Upper lobe of left lung (tissue), 6 donors: ENCODE data around the gene QPCTL. TPM values are rescaled to one million over a fixed set of nuclear protein-coding genes. Genes with fewer than 3 reads are reported as not detected.

Source experiments
- ATAC-seq, 2 donors: fragments of 200-7000 bp; cut with Tn5 transposase; one replicate each; pipeline ENCODE4 v1.9.1; 2022; ENCODE audit warnings: mild to moderate bottlenecking in 2 of 2, moderate library complexity in 2 of 2; ENCODE audit not compliant: low FRiP score in 2 of 2
- DNase-seq, 2 donors: peaks; one replicate each; pipeline ENCODE4 v3.0.0-alpha.2; 2019 to 2020
- H3K27ac ChIP-seq, 4 donors: fragments of 200-600 bp; sonication (generic); one replicate each; pipeline ENCODE4 v1.5.1; 2016 to 2019
- H3K27me3 ChIP-seq, 4 donors: fragments of 200-600 bp; sonication (generic); one replicate each; pipeline ENCODE4 v1.5.1; 2017 to 2019
- H3K36me3 ChIP-seq, 4 donors: fragments of 200-600 bp; sonication (generic); one replicate each; pipeline ENCODE4 v1.5.1; 2016 to 2019
- H3K4me1 ChIP-seq, 4 donors: fragments of 200-600 bp; sonication (generic); one replicate each; pipeline ENCODE4 v1.5.1; 2018 to 2019
- H3K4me3 ChIP-seq, 4 donors: fragments of 200-600 bp; sonication (generic); one replicate each; pipeline ENCODE4 v1.5.1; 2017 to 2019; ENCODE audit warnings: mild to moderate bottlenecking in 2 of 4, moderate library complexity in 1 of 4
- H3K9me3 ChIP-seq, 4 donors: fragments of 200-600 bp; sonication (generic); one replicate each; pipeline ENCODE4 v1.5.1; 2018 to 2019
- EP300 ChIP-seq, 4 donors: sonication (generic); formaldehyde crosslinking; IDR thresholded peaks; one replicate each; pipeline ENCODE4 v1.5.1; 2017; ENCODE audit warnings: antibody characterized with exemption in 4 of 4, control low read depth in 2 of 4
- POLR2A ChIP-seq, 4 donors: fragments of 450-650 bp; IDR thresholded peaks; one replicate each; pipeline ENCODE4 v1.5.1; 2016 to 2017; ENCODE audit warnings: antibody characterized with exemption in 4 of 4, mild to moderate bottlenecking in 2 of 4
- POLR2AphosphoS5 ChIP-seq, 2 donors: sonication (generic); formaldehyde crosslinking; IDR thresholded peaks; one replicate each; pipeline ENCODE4 v1.5.1; 2017; ENCODE audit warnings: antibody characterized with exemption in 2 of 2
- WGBS, 2 donors: methylation state at CpG; one replicate each; pipeline ENCODE4 v1.1.5; 2017 to 2018; 5-methylcytosine and 5-hydroxymethylcytosine counted together
- total RNA-seq, 6 donors: library from RNA; depleted of rRNA in 4 of 6; stranded (reverse); fragments of >200 nt in 4 of 6; gene quantifications; one replicate each; pipeline versions ENCODE4 v1.1.0 to v1.2.1, GENCODE V29; 2016 to 2021
- TF ChIP-seq, protein P1 (sequence below), 6 experiments: fragments of 450-650 bp in 4 of 6; fragments of 200-600 bp in 2 of 6; sonication (generic) in 2 of 6; IDR thresholded peaks; one replicate each; pipeline ENCODE4 v1.5.1; 2016 to 2019; ENCODE audit warnings: antibody characterized with exemption in 6 of 6
- donor health status: DM: no; HTN: no; CAD: no; lungs with moderate emphysema.
- donor health status: DM: no; HTN: yes; CAD: no; lungs with severe emphysema.

QPCTL gene
- total RNA-seq, 6 donors from 2014 or later, result 7.1 to 18.3 (median 10.1) TPM

DNA sequence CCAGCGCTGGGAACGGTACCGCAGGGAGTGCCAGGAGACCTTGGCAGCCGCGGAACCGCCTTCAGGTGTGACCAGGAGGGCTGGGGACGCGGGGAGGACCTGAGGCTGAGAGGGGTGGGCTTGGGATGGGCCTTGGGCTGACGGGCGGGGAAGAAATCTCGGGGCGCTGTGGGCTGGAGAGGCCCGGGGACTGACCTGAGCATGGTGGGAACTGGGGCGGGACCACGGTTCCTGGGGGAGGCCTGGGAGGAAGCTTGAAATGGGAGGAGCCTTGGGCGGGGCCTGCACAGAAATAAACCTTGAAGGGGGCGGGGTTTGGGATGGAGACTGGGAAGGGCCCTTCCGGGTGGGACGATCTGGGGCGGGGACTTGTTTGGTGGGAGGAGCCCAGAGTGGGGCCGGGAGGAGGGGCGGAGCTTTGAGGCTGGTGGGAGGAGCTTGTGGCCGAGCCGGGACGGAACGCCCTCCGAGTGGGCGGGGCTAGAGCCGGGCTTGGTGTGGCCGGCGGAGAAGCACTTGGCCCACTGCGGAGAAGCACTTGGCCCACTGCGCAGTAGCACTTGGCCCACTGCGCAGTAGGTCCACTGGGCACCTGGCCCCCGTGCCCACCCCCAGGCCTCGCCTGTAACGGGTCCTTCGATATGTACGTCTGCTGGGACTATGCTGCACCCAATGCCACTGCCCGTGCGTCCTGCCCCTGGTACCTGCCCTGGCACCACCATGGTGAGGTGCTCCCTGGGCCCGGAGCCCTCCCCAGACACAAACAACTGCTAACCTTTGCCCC is 21.6 kb upstream of the QPCTL start:
- 7 to 12% methylated on average over 25 to 33 of the region's 42 CpGs for WGBS, 2 donors
- ATAC-seq (peak; percentile 80 to 94), DNase-seq (peak; percentile 93)
- Histone ChIP-seq H3K36me3 (no peaks in the 10 kb centered on the region), H3K27me3 (peaks cover 0 to 31% (median 14%) of the 10 kb centered on the region in 4 donors), H3K9me3 (no peaks in the 10 kb centered on the region), H3K4me3 (peak overlapping the region in 3 of 4 donors; percentile 22 to 41 (median 32)), H3K4me1 (peaks cover 22 to 41% (median 33%) of the 10 kb centered on the region in 4 donors), H3K27ac (peak overlapping the region in 3 of 4 donors; percentile 31 to 74 (median 35))
- TF ChIP-seq, protein P1, sequence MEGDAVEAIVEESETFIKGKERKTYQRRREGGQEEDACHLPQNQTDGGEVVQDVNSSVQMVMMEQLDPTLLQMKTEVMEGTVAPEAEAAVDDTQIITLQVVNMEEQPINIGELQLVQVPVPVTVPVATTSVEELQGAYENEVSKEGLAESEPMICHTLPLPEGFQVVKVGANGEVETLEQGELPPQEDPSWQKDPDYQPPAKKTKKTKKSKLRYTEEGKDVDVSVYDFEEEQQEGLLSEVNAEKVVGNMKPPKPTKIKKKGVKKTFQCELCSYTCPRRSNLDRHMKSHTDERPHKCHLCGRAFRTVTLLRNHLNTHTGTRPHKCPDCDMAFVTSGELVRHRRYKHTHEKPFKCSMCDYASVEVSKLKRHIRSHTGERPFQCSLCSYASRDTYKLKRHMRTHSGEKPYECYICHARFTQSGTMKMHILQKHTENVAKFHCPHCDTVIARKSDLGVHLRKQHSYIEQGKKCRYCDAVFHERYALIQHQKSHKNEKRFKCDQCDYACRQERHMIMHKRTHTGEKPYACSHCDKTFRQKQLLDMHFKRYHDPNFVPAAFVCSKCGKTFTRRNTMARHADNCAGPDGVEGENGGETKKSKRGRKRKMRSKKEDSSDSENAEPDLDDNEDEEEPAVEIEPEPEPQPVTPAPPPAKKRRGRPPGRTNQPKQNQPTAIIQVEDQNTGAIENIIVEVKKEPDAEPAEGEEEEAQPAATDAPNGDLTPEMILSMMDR (IDR thresholded peaks at IDR 0.05), result no peak
- peak in 1 of 4 donors; percentile 36 for TF ChIP-seq POLR2A (IDR thresholded peaks at IDR 0.05)

DNA sequence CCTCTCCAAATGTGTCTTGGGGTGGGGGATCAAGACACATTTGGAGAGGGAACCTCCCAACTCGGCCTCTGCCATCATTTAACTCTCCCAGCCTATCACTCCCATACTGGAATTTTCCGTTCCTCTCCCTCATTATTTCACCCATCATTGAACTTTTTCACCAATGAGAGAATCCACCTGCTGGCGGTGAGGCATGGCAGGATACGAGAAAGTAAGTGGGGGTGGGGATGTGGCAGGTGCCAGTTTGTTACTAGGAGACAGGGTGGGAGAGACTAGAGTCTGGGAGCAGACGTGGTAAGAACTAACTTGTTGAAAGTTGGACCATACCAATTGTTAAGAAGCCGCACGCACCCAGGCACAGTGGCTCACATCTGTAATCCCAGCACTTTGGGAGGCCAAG is 17.5 kb upstream of the QPCTL start:
- no peak for ATAC-seq
- WGBS, 2 donors, result 71 to 75% methylated on average over 7 of the region's 7 CpGs
- Histone ChIP-seq H3K27me3 (peaks cover 0 to 27% (median 13%) of the 10 kb centered on the region in 4 donors), H3K4me1 (peaks cover 15 to 33% (median 32%) of the 10 kb centered on the region in 4 donors), H3K27ac (no peak overlapping the region), H3K4me3 (no peak overlapping the region), H3K36me3 (no peaks in the 10 kb centered on the region), H3K9me3 (no peaks in the 10 kb centered on the region)
- TF ChIP-seq POLR2A (IDR thresholded peaks at IDR 0.05) (no peak), EP300 (IDR thresholded peaks at IDR 0.05) (no peak), POLR2AphosphoS5 (IDR thresholded peaks at IDR 0.05) (no peak)
- TF ChIP-seq, protein P1 (IDR thresholded peaks at IDR 0.05), result no peak
- DNase-seq, result no peak

DNA sequence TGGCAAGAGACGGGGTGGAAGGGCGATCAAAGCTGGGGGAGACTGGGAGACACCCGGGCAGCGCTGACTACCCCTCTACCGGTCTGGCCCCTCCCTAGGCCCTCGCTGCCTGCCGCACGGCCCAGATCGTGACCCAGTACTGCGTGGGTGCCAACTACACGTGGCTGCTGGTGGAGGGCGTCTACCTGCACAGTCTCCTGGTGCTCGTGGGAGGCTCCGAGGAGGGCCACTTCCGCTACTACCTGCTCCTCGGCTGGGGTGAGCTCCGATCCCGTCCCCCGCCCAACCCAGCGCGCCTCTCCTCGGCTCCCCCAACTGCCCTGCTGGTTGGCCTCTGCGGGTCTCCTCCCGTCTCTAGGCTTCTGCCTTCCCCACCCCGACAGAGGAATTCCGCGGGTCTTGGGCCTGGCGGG is 15.6 kb upstream of the QPCTL start:
- peaks cover 24 to 28% (median 26%) of the 10 kb centered on the region in 4 donors for H3K4me1 ChIP-seq
- ATAC-seq (peak; percentile 7 to 41), DNase-seq (peak in 1 of 2 donors; percentile 37)
- H3K27me3 ChIP-seq, result peaks cover 0 to 18% (median 8%) of the 10 kb centered on the region in 4 donors
- no peaks in the 10 kb centered on the region for H3K9me3 ChIP-seq
- H3K4me3 ChIP-seq, result peak overlapping the region in 3 of 4 donors; percentile 47 to 57 (median 50)
- H3K27ac ChIP-seq, result peak overlapping the region; percentile 27 to 77 (median 55)
- H3K36me3 ChIP-seq, result no peaks in the 10 kb centered on the region
- WGBS, 2 donors, result 6 to 20% methylated on average over 5 to 25 of the region's 28 CpGs
- TF ChIP-seq POLR2AphosphoS5 (IDR thresholded peaks at IDR 0.05) (no peak), POLR2A (IDR thresholded peaks at IDR 0.05) (no peak), EP300 (IDR thresholded peaks at IDR 0.05) (no peak)
- TF ChIP-seq, protein P1 (IDR thresholded peaks at IDR 0.05), result no peak

DNA sequence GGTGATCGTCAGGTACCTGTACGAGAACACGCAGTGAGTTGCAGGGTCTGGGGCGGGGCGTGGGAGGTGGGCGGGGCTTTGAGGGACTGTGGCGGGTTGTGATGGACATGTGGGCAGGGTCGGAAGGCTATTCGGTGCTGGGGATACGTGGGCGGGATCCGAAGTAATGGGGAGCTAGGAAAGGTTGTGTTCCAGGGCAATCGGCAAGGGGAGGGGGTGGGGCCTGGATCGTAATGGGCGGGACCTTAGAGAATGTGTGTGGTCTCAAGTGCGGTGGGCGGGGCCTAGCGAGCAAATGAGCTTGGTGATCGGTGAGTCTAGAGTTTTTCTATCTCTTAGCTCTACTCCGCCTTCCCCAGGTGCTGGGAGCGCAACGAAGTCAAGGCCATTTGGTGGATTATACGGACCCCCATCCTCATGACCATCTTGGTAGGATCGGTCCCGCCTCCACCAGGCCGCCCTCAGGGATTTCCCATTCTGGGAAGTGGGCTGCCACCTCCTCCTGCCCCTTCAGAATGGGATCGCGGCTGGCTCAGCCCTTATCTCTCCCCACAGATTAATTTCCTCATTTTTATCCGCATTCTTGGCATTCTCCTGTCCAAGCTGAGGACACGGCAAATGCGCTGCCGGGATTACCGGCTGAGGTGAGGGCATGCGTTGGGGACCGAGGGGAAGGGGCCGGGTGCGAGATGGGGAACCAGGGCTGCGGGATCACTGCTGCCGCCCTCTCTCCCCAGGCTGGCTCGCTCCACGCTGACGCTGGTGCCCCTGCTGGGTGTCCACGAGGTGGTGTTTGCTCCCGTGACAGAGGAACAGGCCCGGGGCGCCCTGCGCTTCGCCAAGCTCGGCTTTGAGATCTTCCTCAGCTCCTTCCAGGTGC is 14.9 kb upstream of the QPCTL start:
- DNase-seq (peak; percentile 97), ATAC-seq (peak; percentile 63 to 92)
- H3K27me3 ChIP-seq, result peaks cover 0 to 18% (median 8%) of the 10 kb centered on the region in 4 donors
- H3K9me3 ChIP-seq, result no peaks in the 10 kb centered on the region
- 1 to 3% methylated on average over 29 to 47 of the region's 49 CpGs for WGBS, 2 donors
- H3K4me3 ChIP-seq, result peak overlapping the region in 3 of 4 donors; percentile 47 to 57 (median 50)
- peak overlapping the region in 3 of 4 donors; percentile 51 to 77 (median 59) for H3K27ac ChIP-seq
- TF ChIP-seq, protein P1 (IDR thresholded peaks at IDR 0.05), result peak in 1 of 6 experiments; percentile 44
- TF ChIP-seq POLR2AphosphoS5 (IDR thresholded peaks at IDR 0.05) (no peak), POLR2A (IDR thresholded peaks at IDR 0.05) (peak in 1 of 4 donors; percentile 11), EP300 (IDR thresholded peaks at IDR 0.05) (no peak)
- H3K36me3 ChIP-seq, result no peaks in the 10 kb centered on the region
- H3K4me1 ChIP-seq, result peaks cover 26 to 32% (median 28%) of the 10 kb centered on the region in 4 donors
